ENCODE measurements around the gene NDUFB2.

DNA sequence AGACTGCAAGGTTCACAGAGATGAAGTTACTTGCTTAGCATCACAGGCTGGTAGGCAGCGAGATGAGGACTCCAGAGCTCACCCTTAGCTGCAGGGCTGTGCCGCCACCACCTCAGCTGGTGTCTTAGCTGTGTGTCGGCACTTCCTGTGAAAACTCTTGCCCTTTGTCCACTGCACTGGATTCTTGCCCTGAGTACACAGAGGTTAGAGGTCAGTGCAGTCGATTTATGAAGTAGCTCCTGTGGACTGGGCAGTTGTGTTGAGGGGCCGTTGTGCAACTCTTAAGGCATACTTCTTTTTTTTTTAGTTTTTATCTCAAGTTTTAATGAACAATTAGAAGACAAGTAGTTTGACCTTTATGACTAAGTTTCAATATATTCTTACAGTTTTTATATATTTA is 10.6 kb downstream of the NDUFB2 start:
- TF ChIP-seq, protein P1, sequence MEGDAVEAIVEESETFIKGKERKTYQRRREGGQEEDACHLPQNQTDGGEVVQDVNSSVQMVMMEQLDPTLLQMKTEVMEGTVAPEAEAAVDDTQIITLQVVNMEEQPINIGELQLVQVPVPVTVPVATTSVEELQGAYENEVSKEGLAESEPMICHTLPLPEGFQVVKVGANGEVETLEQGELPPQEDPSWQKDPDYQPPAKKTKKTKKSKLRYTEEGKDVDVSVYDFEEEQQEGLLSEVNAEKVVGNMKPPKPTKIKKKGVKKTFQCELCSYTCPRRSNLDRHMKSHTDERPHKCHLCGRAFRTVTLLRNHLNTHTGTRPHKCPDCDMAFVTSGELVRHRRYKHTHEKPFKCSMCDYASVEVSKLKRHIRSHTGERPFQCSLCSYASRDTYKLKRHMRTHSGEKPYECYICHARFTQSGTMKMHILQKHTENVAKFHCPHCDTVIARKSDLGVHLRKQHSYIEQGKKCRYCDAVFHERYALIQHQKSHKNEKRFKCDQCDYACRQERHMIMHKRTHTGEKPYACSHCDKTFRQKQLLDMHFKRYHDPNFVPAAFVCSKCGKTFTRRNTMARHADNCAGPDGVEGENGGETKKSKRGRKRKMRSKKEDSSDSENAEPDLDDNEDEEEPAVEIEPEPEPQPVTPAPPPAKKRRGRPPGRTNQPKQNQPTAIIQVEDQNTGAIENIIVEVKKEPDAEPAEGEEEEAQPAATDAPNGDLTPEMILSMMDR (IDR thresholded peaks at IDR 0.05) = no peak
- TF ChIP-seq POLR2A (IDR thresholded peaks at IDR 0.05) = no peak

Measured in Peyer's patch (tissue), 4 donors.